ENCODE data around the gene ITGB2.

ITGB2 gene
- 1,997 to 5,771 (median 3,524) reads per million in 18 experiments for total RNA-seq

GRCh38 chr21:44920694-44921604 is at the start of gene ITGB2:
ITGB2 (minus strand) TSS chr21:44920899; CDS start chr21:44910782, 10,117 bp downstream.
- peak; percentile 83 to 91 for DNase-seq

- DNase-seq = peak in 1 of 2 donors; percentile 10
These were observed 49.4 kb upstream of the ITGB2 start for GRCh38 chr21:44969931-44970755.

GRCh38 chr21:44969066-44969670 is 48.5 kb upstream of the ITGB2 start:
- no peak for DNase-seq

GRCh38 chr21:44967082-44968047 is 46.7 kb upstream of the ITGB2 start:
- no peak for DNase-seq

GRCh38 chr21:44966135-44967081 is 45.7 kb upstream of the ITGB2 start:
- DNase-seq = peak; percentile 30 to 35

GRCh38 chr21:44965251-44966022 is 44.7 kb upstream of the ITGB2 start:
- peak; percentile 70 to 71 for DNase-seq

GRCh38 chr21:44964381-44964780 is 43.7 kb upstream of the ITGB2 start:
- no peak for DNase-seq

- DNase-seq = no peak
These were observed 41.8 kb upstream of the ITGB2 start for GRCh38 chr21:44962403-44962966.

- DNase-seq = no peak
These were observed 39.7 kb upstream of the ITGB2 start for GRCh38 chr21:44960141-44961092.

- no peak for DNase-seq
These were observed 38.8 kb upstream of the ITGB2 start for GRCh38 chr21:44959376-44960091.

- no peak for DNase-seq
These were observed 37.9 kb upstream of the ITGB2 start for GRCh38 chr21:44958471-44959191.

GRCh38 chr21:44957901-44958451 is 37.3 kb upstream of the ITGB2 start:
- DNase-seq = no peak

- DNase-seq = no peak
These were observed 36.5 kb upstream of the ITGB2 start for GRCh38 chr21:44957047-44957831.

GRCh38 chr21:44956356-44957046 is 35.8 kb upstream of the ITGB2 start:
- DNase-seq = no peak

- DNase-seq = no peak
These were observed 35.1 kb upstream of the ITGB2 start for GRCh38 chr21:44955798-44956175.

Measured in inflammatory macrophage (primary cell).